A549 (cell line): Measurements from ENCODE around the gene S1PR1.

ENCODE experiments used
- CTCF ChIP-seq: fragments of >200 bp; sonication (Bioruptor Twin); formaldehyde crosslinking; IDR thresholded peaks from 3 replicates; pipeline ENCODE4 v1.5.1; 2016
- POLR2A ChIP-seq: IDR thresholded peaks from 2 replicates; pipeline ENCODE4 v1.6.1; 2012; ENCODE audit warnings: mild to moderate bottlenecking, low read length
- RNF2 ChIP-seq: fragments of 200-600 bp; sonication (generic); IDR thresholded peaks from 2 replicates; pipeline ENCODE4 v1.6.1; 2016; ENCODE audit warnings: low read depth, mild to moderate bottlenecking, antibody characterized with exemption, moderate library complexity, borderline replicate concordance

GRCh38 chr1:101283443-101283842, 46.6 kb downstream of the S1PR1 start:
- TF ChIP-seq RNF2 = no peak
- TF ChIP-seq CTCF = no peak
- TF ChIP-seq POLR2A = no peak
